Neutrophil (primary cell): ENCODE data around the gene ELMO1.
A peak's percentile ranks its signal among the peaks of the same experiment; 100 is the strongest.

Source experiments
- H3K27ac ChIP-seq: fragments of 200-600 bp; sonication (generic); 2 replicates; pipeline ENCODE4 v1.5.1; 2016; ENCODE audit warnings: mild to moderate bottlenecking, moderate library complexity
- H3K27me3 ChIP-seq: fragments of 200-600 bp; sonication (generic); 2 replicates; pipeline ENCODE4 v1.6.0; 2016; ENCODE audit warnings: mild to moderate bottlenecking
- H3K36me3 ChIP-seq: fragments of 200-600 bp; sonication (generic); 2 replicates; pipeline ENCODE4 v1.5.1; 2017
- H3K4me1 ChIP-seq, 2 experiments: fragments of 200-600 bp in 1 of 2; sonication (generic) in 1 of 2; 1 replicate in 1 of 2; 2 replicates in 1 of 2; pipeline versions ENCODE4 v1.5.1 to v1.6.1; 2013 to 2016; ENCODE audit warnings: low read depth in 1 of 2, low read length in 1 of 2, mild to moderate bottlenecking in 1 of 2, moderate library complexity in 1 of 2; ENCODE audit not compliant: control insufficient read depth in 1 of 2, insufficient read depth in 1 of 2
- H3K4me3 ChIP-seq, 2 experiments: fragments of 200-600 bp in 1 of 2; sonication (generic) in 1 of 2; 1 replicate in 1 of 2; 2 replicates in 1 of 2; pipeline ENCODE4 v1.5.1; 2013 to 2016; ENCODE audit warnings: low read depth in 1 of 2, low read length in 1 of 2, mild to moderate bottlenecking in 1 of 2, moderate library complexity in 1 of 2
- H3K9me3 ChIP-seq: fragments of 200-600 bp; sonication (generic); 2 replicates; pipeline ENCODE4 v1.5.1; 2016
- TF ChIP-seq, protein P1 (sequence below): fragments of 200-600 bp; sonication (generic); IDR thresholded peaks from 2 replicates; pipeline ENCODE4 v1.5.1; 2016; ENCODE audit warnings: antibody characterized with exemption

ELMO1 gene

DNA sequence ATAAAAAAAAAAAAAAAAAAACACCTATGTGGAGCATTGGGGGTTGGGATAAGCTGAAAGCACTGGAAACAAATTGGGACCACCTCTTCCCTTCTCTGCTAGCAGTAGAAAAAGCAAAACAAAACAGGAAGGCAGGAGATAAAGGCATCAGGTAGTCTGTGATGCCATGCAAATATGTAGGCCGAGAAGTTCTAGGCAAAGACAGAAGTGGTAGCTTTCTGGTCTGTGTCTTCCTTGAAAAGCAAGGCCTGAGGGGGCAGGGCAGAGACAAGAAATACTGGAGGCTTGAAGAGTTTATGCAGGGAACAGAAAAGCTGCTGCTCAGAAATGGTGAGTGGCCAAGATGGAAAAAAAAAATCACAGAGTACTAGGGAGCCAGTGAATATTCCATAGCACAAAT lies 111.1 kb downstream of the ELMO1 start:
- H3K4me3 ChIP-seq, result no peak overlapping the region
- peak overlapping the region; percentile 65 for H3K27ac ChIP-seq
- TF ChIP-seq, protein P1, sequence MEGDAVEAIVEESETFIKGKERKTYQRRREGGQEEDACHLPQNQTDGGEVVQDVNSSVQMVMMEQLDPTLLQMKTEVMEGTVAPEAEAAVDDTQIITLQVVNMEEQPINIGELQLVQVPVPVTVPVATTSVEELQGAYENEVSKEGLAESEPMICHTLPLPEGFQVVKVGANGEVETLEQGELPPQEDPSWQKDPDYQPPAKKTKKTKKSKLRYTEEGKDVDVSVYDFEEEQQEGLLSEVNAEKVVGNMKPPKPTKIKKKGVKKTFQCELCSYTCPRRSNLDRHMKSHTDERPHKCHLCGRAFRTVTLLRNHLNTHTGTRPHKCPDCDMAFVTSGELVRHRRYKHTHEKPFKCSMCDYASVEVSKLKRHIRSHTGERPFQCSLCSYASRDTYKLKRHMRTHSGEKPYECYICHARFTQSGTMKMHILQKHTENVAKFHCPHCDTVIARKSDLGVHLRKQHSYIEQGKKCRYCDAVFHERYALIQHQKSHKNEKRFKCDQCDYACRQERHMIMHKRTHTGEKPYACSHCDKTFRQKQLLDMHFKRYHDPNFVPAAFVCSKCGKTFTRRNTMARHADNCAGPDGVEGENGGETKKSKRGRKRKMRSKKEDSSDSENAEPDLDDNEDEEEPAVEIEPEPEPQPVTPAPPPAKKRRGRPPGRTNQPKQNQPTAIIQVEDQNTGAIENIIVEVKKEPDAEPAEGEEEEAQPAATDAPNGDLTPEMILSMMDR, result no peak
- no peaks in the 10 kb centered on the region for H3K9me3 ChIP-seq
- peaks cover 65 to 73% of the 10 kb centered on the region in 2 experiments for H3K4me1 ChIP-seq
- no peaks in the 10 kb centered on the region for H3K27me3 ChIP-seq
- no peaks in the 10 kb centered on the region for H3K36me3 ChIP-seq

DNA sequence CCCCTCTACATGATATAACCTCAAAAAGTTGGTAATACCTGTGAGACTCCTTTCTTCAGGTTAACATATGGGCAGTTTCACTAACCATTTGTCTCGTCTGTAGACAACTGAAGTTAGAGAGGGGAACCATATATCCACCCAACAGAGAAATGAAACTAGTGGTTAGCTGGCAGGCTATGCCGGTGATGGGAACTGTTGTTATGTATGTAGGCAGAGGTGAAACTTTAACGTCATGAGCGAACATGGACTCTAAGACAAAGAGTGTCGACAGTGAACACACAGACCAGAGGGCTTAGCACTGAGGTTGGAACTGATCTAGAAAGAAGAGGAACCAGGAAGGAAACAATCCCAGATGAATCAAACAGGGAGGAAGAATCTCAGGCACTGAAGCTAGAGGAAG lies 112.4 kb downstream of the ELMO1 start:
- H3K27me3 ChIP-seq, result no peaks in the 10 kb centered on the region
- peak overlapping the region; percentile 76 for H3K27ac ChIP-seq
- H3K4me1 ChIP-seq, result peaks cover 59 to 67% of the 10 kb centered on the region in 2 experiments
- TF ChIP-seq, protein P1, result no peak
- no peak overlapping the region for H3K4me3 ChIP-seq
- H3K36me3 ChIP-seq, result no peaks in the 10 kb centered on the region
- no peaks in the 10 kb centered on the region for H3K9me3 ChIP-seq

DNA sequence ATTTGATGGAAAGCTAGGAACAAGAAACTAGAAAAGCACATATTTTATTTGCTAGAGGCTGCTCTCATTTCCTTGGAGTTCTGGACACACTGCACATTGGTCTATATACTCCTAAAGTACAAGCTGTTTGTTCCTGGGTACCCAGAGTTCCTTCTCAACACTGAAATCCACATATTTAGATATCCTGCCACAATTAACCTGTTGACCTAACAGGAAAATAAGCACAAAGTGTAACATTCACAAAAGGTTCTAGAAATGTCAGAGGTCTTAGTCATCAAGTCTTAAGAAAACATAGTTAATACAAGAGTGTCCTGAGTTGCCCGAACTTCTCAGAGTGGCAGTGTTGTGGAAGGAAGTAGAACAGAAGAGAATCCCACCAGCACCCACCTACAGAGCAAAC lies 115.6 kb downstream of the ELMO1 start:
- Histone ChIP-seq H3K27ac (peak overlapping the region; percentile 76), H3K9me3 (no peaks in the 10 kb centered on the region), H3K4me3 (no peak overlapping the region), H3K4me1 (peaks cover 47 to 53% of the 10 kb centered on the region in 2 experiments), H3K36me3 (no peaks in the 10 kb centered on the region), H3K27me3 (no peaks in the 10 kb centered on the region)
- TF ChIP-seq, protein P1, result no peak

DNA sequence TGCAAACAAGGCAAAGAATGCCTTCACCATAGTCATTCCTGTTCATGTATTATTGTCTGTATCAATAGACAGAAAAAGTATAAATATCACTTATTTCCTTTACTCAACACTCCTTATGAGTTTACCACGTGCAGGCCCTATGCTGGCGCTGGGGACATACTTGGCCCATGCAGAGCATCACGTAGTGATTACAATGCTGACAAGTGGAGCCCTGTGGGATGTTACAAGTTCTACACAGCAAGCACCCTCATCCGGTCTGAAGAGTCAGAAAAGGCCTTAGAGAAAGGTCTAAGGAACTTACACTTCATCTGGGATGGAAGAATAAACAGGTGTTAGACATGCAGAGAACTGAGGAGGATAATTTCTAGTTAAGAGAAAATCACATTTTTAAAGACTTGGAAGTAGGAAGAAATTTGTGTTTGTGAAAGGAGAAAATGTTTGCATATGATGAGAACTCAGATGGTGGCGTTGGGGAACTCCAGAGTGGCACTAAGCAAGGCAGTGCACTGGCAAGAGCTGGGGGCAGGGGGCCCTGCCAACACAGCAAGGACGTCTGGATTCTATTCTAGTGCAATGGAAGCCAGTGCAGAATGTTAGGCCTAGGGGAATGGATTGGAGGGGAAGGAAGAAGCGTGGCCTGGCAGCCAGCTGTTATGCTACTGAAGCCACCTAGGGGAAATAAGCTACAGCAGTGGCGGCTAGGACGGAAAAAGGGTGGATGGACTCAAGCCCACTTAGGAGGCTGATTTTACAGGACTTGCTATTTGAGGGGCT lies 116.2 kb downstream of the ELMO1 start:
- H3K36me3 ChIP-seq, result no peaks in the 10 kb centered on the region
- H3K27ac ChIP-seq, result peak overlapping the region; percentile 76
- H3K27me3 ChIP-seq, result no peaks in the 10 kb centered on the region
- no peaks in the 10 kb centered on the region for H3K9me3 ChIP-seq
- H3K4me3 ChIP-seq, result no peak overlapping the region
- TF ChIP-seq, protein P1, result no peak
- H3K4me1 ChIP-seq, result peaks cover 41 to 47% of the 10 kb centered on the region in 2 experiments

DNA sequence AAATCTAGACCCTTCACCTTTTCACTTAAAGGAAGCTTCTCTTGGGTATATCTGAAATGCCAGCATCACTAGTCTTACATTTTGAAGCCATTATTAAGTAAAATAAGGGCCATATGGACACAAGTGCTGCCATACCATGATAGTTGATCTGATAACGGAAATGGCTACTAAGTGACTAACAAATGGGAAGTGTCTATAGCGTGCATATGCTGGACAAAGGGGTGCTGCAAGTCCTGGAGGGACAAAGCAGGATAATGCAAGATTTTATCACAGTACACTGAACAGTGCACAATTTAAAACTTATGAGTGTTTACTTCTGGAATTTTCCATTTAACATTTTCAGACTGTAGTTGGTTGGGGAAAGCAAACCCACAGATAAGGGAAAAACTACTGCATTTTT lies 117.9 kb downstream of the ELMO1 start:
- TF ChIP-seq, protein P1, result no peak
- H3K4me1 ChIP-seq, result peaks cover 37 to 38% of the 10 kb centered on the region in 2 experiments
- no peak overlapping the region for H3K27ac ChIP-seq
- no peaks in the 10 kb centered on the region for H3K36me3 ChIP-seq
- no peaks in the 10 kb centered on the region for H3K27me3 ChIP-seq
- no peak overlapping the region for H3K4me3 ChIP-seq
- no peaks in the 10 kb centered on the region for H3K9me3 ChIP-seq
